GM21825 (cell line): Measurements from ENCODE around the gene IFNLR1.

ENCODE experiments used
- ATAC-seq: cut with Tn5 transposase; IDR thresholded peaks from one replicate; pipeline ENCODE4 v1.9.1; 2021; ENCODE audit warnings: mild to moderate bottlenecking, moderate library complexity; ENCODE audit not compliant: unreplicated experiment

IFNLR1 gene

DNA sequence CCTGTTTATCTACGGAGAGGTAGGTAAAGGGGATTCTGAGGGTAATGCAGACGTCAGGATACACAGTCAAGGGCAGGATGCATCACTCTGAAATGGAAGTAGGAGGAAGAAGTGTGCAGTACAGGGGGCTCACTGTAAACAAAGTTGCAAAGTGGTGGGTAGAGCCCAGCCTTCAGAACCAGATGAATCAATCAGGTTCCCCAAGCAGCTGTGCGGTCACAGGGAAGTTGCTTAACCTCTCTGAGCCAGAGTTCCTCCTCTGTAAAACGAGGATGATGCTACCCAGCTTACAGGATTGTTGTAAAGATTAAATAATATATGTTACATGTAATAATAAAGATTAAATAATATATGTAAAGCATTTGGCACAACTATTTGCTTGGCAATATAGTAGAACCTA is 61.6 kb downstream of the IFNLR1 start:
- ATAC-seq: no peak

DNA sequence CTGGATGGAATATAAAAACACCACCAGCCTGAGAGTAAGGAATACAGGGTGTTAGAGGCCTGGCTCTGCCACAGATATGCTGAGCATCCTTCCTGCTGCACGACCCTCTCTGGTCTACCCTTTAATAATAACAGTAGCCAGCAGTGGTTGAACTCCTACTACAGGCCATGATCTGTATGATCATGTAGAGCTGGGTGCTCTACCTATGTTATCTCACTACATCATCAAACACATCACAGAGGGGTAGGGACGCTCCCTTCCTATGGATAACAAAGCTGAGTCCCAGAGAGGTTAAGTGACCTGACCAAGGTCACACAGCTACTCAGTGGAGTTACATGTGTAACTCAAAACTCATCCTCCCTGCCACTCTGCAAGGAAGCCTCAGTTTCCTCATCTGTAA is 62.1 kb downstream of the IFNLR1 start:
- ATAC-seq: no peak

DNA sequence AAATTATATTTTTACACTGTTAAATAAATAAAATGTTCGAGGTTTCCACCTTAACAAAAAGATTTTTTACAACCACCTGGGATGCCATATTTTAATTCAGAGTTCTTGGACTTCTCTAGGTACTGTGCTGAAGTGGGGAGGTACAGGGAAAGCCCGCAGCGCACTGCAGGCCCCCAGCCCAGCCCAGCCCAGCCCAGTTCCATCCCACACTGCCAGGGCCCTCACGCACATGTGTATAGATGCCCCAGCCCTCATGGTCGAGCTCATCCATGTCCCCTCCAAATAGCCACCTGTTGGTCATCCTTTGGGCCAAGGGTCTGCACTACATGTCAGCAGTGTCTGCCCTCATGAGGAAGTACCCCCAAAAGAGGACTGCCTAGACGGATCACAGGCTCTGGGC is 63.5 kb downstream of the IFNLR1 start:
- ATAC-seq: no peak

DNA sequence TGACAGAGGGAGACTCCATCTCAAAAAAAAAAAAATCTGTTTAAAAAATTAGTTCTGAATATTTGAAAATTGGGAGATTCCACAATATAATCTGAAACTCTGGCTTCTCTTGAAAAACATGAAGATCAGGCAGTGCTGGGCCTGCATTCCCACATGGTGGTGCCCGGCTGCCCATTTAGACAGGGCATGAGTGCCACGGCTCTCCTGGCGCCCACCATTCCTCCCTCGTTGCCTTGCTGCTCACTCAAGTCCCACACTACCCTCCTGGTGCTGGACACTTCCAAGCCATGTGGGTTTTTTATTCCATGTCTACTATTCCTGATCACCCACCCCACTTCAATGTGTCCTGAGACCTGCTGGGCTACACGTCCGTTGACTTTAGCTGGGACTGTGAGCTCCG is 64.3 kb downstream of the IFNLR1 start:
- no peak for ATAC-seq

DNA sequence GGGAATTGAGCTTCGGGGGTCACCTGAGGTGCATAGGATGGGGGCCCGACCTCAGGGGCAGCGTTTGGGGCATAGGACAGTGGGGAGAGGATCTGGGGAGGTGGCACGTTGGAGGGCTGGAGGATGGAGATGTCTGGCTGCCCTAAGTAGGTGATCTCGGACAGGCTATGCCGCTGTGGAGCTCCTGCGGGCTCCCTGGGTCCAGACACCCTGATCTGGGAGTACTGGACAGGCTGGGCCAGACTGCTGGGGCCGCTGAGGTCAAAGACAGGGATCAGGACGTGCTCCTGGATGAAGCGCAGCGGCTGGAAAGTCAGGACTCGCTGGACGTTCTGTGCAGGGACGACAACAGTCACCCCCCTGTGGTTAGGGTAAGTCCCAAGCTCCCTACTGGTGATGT is 65.7 kb downstream of the IFNLR1 start:
- no peak for ATAC-seq

DNA sequence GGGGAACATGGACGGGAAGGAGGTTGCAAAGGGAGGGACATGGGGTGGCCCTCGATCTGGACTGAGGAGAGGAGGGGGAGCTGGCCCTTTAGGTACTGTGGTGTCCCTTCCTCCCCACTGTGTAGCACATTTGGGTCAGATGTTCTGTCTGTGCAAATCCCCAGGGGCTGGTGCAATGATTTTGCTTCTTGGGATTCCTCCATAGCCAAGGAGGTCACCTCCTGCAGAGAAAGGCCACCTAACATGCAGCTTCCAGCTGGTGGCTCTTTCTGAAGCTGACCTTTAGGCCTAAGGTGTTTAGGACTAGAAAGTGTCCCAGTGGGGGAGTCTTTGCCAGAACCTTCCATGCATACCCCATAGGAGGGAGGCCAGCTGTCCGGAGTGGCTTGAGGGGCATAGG is 66.1 kb downstream of the IFNLR1 start:
- no peak for ATAC-seq

DNA sequence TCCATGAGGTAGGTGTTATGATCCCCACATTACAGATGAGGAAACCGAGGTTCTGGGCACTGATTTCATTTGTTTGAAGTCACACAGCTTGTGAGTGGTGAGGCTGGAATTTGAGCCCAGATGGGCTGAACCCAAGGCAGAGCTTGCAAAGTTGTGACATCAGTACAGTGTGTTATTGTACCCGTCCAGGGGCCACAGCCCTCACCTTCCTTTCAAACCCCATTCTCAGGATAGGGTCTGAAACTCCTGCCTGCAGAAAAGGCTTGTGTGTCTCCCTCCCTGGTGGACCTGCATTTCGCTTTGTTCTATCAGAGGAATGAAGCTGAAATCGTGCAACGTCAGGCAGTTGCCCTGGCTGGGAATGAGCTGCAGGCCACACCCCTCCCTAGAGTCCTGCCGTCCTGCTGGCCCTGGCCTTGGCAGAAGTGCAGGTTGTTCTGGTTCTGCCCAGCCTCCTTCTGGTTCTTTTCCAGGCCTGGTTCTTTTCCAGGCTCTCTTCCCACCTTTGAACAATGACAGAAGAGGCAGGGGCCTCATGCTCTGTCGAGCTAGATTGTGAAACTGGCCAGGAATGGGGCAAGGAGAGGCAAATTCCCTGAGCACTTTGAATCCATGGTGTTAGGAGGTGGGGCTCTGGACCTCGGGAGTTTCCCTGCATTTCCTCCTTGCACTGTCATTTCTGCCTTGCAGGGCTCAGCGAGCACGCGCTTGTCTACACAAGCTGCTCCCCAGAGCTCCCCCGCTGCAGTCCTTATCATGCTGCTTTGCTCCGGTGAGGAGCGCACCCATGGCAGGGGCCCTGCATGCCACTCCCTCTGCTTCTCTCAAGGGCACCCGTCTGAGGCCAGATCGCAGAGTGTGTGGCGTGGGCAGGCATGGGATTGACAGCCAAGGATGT is 67.0 kb downstream of the IFNLR1 start:
- no peak for ATAC-seq

DNA sequence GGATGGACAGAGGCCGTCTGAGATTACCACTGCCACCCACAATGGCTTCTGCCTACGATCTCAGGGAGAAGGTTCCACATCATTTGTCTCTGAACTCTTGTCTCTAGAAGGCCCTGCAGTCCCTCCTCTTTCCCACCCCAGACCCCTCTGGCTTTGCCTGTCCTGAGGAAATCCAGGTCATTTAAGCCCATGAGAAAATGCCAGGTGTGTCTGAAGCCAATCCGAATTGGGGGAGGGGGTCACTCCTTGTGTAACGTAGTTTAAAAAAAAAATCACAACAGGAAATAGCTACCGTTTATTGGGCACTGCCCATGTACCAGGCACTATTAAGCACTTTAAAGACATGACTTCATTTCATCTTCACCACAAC is 67.6 kb downstream of the IFNLR1 start:
- no peak for ATAC-seq

DNA sequence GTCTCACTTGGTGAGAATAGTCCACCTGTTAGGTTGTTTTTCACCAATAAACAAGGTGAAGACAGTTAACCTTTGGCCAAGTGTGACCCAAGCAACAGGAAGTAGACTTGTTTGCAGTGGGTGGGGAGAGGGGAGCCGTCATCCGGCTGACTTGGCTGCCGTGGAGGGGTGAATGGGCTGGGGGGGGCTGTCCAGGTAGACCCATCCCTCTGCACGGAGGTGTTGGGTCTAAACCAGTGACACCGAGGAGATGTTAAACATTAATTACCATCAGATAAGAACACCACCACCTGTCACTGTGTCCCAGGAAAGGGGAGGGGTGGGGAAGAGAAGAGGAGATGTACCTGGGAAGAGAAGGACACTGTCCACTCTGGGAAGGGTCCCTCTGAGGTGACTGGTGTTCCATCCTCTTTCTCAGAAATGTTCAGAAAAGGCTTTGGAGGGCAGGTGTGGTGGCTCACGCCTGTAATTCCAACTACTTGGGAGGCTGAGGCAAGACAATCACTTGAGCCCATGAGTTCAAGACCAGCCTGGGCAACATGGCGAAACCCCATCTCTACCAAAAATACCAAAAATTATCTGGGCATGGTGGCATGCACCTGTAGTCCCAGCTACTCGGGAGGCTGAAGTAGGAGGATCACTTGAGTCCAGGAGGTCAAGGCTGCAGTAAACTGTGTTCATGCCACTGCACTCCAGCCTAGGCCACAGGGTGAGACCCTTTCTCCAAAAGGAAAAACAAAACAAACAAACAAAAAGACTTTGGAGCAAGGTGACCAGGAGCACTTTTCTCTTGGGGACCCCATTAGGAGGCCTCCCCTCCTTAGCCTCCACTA is 68.5 kb downstream of the IFNLR1 start:
- no peak for ATAC-seq

DNA sequence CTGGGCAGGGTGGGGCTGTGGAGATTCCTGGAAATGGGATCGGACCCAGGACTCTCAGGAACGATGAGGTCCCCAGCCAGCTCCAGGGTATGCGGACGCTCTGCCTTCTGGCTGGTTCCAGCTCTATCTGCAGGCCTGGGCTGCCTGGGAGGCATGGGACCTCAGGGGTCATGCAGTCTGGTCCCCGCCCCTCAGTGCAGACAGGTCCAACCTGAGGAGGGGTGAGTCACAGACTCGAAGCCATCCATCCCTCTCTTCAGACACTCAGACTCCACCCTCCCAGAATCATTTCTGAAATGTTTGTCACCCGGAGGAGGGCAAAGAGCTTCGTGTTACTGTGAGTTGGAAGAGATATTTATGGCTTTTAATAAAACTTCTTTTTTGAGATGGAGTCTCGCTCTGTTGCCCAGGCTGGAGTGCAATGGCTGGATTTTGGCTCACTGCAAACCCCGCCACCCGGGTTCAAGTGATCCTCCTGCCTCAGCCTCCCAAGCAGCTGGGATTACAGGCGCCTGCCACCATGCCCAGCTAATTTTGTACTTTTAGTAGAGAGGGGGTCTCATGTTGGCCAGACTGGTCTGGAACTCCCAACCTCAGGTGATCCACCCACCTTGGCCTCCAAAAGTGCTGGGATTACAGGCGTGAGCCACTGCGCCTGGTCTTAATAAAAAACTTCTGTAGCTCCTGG is 69.2 kb downstream of the IFNLR1 start:
- no peak for ATAC-seq

DNA sequence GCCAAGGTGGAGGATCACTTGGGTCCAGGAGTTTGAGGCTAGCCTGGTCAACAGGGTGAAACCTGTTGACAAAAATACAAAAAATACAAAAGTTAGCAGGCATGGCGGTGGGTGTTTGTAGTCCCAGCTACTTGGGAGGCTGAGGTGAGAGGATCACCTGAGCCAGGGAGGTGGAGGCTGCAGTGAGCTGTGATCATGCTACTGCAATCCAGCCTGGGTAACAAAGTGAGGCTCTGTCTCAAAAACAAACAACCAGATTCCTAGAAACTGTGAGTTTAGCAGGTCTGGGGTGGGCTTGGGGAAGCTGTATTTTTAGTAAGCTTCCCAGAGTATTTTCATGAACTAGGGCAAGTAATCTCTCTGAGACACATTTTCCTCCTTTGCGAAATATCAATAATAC is 70.0 kb downstream of the IFNLR1 start:
- ATAC-seq: no peak

DNA sequence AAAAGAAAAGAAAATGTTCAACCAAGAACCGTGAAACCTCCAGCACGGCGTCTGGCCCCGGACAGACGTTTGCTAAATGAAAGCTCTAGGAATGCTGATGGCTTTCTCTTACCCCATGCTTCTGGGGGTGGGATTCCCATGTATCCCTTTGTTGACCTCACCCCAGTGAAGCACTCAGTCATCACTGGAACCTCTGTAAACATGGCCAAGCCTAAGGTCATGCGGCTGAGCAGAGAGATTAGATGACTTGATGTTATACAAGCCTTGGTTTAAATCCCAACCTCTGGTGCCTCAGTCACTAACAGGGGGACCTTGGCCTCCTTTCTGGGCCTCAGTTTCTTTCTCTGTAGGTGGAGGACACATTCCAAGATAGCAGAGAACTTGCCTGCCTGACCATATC is 72.3 kb downstream of the IFNLR1 start:
- ATAC-seq: no peak

DNA sequence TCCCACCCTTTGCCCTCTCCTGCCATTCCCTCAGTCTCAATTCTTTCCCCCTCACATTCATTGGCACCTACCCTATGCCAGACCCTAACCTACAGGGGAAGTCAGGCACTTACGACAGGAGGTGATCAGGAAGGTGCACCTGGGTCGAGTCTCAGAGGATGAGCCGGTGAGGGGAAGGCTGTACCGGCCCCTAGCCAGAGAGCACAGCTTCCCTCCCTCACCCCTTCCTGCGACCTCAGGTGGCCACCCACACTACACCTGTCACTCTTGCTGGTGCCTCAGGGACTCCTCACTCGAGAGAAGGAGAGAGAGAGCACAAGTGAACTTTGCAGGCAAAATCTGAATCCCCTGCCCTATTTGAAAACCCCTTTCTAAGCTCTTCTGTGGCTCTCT is 73.5 kb downstream of the IFNLR1 start:
- no peak for ATAC-seq

DNA sequence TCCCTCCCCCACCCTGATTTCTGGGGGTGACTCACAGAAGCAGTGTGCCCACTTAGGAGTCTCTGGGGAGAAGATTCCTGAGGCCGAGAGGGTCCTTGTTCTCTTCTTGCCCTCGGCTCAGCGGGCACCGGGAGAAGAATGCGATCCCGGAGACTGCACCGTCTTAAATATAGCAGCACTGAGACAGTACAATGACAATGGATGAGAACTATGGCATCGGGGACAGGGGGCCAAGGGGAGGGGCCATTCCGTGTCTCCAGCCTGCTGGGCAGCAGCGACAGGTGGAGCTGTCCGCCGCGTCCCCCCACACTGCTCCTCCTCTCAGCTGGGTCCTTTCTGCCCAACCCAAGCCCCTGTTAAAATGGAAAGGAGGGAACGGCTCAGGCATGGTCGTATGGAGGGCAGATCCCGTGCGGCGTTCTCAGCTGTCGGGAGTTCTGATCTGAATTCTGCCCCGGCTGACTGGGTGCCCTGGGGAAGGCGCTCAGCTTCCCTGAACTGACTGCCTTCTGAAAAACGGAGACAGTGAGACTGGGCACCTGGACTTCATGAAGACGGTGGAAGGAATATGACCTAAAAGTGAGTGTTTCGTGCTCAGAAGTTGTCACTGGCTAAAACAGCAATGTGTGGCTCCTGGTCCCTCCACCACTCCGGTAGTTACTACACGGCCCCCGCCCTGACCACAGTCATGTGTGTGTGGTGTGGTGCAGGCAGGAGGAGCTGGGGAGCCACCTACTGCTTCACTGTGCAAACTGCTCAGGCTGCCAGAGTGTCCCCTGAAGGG is 74.9 kb downstream of the IFNLR1 start, which contains the start of gene MYOM3:
Gene MYOM3 (minus strand): TSS at position 140 of the 784 bp plus-strand sequence. CDS start 3,499 bp downstream, outside the sequence.
- ATAC-seq: no peak

DNA sequence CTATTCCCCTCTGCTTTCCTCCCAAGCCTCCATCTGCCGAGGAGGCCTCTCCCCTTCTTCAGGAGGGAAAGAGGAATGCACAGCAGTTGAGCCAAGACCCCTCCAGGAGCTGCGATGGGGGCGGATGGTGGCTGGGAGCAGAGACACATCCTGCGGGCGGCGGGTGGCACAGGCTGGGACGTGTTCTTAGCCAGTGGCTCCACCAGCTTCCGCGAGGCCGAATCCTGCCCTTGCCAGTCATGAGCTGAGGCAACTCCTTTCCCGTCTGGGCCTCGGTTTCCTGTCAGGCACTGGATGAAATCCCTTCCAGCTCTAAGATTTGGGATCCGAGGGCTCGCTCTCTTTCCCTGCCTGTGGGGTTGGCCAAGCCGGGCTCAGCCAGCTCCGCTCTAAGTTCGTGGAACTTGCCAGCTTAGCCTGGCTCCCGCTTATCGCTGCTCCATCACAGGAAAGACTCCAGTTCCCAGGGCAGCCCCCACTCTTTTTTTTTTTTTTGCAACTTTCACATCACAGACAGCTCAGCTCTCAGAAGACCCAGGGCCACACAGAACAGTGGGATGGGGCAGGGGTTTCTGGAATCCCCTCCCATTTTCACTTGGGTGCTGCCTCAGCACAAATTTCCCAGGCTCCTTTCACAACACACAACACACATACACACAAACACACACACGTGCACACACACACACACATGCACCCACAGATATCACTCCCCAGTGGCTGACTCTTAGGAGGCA is 75.7 kb downstream of the IFNLR1 start:
- no peak for ATAC-seq

DNA sequence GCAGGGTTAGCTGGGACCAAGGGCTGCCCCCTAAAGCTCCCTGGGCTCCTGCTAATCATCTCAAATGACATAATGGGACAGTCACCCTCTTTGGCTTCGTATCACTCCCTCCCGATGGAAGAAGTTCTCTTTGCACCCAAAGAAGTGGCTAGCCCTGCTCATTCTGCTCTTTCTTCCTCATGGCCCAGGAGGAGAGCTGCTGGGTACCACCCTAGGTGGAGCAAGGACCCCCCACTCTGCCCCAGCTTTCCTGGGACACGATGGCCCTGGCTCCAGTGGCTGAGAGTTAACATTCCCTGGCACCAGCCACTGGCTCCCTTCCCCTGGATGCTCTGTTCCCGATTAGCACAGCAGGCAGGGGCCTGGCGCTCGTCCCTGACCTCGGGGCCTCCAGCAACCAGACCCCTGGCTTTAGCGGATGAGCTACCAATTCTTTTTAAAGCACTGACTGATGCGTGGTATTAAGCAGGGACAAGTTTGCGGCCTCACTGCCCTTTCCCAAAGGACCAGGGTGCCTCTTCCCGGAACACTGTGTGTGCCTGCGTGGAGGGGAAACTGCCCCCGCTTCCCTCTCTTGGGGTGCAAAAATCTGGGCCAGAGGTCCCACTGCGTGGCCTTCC is 76.3 kb downstream of the IFNLR1 start:
- ATAC-seq: no peak

DNA sequence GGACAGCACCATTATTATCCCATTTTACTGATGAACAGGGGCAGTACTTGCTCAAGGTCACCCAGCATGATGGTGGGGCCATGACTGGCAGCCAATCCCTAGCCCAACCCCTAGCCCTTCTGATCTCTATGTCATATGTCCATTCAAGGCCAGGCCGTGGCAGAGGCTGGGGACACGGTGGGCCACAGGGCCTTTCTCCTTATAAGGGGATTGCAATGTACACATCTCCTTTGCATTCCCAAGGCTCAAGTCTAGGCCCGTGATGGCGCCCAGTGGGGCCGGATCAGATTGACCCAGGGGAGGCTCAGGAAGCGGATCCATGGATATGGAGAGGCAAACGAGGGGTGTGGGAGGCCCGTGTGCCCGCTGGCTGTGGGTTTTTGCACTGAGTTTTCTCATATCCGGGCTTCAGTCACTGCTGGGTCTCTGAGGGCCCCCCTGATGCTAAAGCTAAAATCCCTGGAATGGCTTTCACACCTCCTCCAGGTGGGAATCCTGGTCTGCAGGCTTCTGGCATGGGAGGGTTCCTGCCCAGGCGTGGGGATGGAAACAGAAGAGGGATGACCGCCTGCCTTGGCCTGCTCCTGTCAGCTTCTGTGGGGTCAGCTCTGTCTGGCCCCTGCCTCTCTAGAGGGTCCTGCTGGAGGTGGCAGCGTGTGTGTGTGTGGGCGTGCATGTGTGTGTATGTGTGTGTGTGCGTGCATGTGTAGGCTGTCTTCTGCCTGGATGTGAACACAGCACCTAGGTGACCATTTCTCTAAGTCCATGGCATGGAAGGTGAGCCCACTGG is 77.2 kb downstream of the IFNLR1 start:
- ATAC-seq: no peak

DNA sequence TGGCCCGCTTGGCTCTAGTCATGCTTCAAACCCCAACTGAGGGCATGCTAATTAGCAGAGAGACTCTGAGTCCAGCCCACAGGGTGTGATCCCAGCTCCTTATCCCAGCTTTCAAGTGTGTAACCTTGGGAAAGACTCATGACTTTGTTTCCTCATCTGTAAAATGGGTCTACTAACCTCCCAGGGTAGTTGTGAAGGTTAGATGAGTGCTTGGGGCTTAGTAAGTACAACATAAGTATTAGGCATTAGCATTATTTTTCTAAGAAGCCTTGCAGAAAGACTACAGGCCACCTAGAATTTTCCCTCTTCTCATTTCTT is 78.0 kb downstream of the IFNLR1 start:
- no peak for ATAC-seq
